Right lobe of liver (tissue), 6 donors: Measurements from ENCODE around the gene APBB1. TPM values are rescaled to one million over a fixed set of nuclear protein-coding genes. Genes with fewer than 3 reads are reported as not detected.

Experiments used
- ATAC-seq, 4 donors: fragments of 200-7000 bp; cut with Tn5 transposase; one replicate each; pipeline ENCODE4 v1.9.1; 2020; ENCODE audit warnings: mild to moderate bottlenecking in 4 of 4, moderate library complexity in 4 of 4
- DNase-seq, 3 donors: peaks; one replicate each; pipeline ENCODE4 v3.0.0-alpha.2; 2020
- H3K27ac ChIP-seq, 3 donors: fragments of 200-600 bp; one replicate each; pipeline ENCODE4 v1.8.0; 2022
- H3K27me3 ChIP-seq, 2 donors: fragments of 200-600 bp; one replicate each; pipeline ENCODE4 v1.8.0; 2022
- H3K36me3 ChIP-seq, 4 donors: fragments of 200-600 bp; sonication (generic) in 1 of 4; one replicate each; pipeline versions ENCODE4 v1.5.1 to v1.8.0; 2017 to 2022; ENCODE audit warnings: control low read depth in 1 of 4
- H3K4me1 ChIP-seq, 4 donors: fragments of 200-600 bp; sonication (generic) in 1 of 4; one replicate each; pipeline versions ENCODE4 v1.5.1 to v1.8.0; 2017 to 2022; ENCODE audit warnings: control low read depth in 1 of 4
- H3K4me3 ChIP-seq, 3 donors: fragments of 200-600 bp; one replicate each; pipeline ENCODE4 v1.8.0; 2022
- H3K9me3 ChIP-seq, 4 donors: fragments of 200-600 bp; sonication (generic) in 1 of 4; one replicate each; pipeline versions ENCODE4 v1.5.1 to v1.8.0; 2017 to 2022; ENCODE audit warnings: control low read depth in 1 of 4
- POLR2A ChIP-seq: fragments of 450-650 bp; IDR thresholded peaks from one replicate; pipeline ENCODE4 v1.6.1; 2017; ENCODE audit warnings: antibody characterized with exemption, mild to moderate bottlenecking
- WGBS: methylation state at CpG from one replicate; pipeline ENCODE4 v1.1.6; 2018; ENCODE audit warnings: low coverage, low lambda C conversion rate; ENCODE audit not compliant: insufficient coverage; ENCODE audit errors: missing lambda C conversion rate; 5-methylcytosine and 5-hydroxymethylcytosine counted together
- intact Hi-C, 2 donors: fragments of 100-400 bp; cut with DNase I; formaldehyde crosslinking; loops; one replicate each; pipeline versions ENCODE4 v1.11.2 to v1.14.1; 2022
- total RNA-seq, 6 experiments: library from RNA; depleted of rRNA in 2 of 6; stranded (reverse); fragments of >200 nt in 2 of 6; fragmentation: NEBNext Ultra II Directional in 3 of 6; extraction: Animal tissue kit (Norgen Biotek cat#: 25700) in 3 of 6; gene quantifications; one replicate each; pipeline versions ENCODE4 v1.1.0 to v1.2.4, GENCODE V29; 2016 to 2023
- TF ChIP-seq, protein P1 (sequence below), 4 donors: fragments of 200-600 bp in 3 of 4; fragments of 450-650 bp in 1 of 4; IDR thresholded peaks; one replicate each; pipeline versions ENCODE4 v1.5.1 to v1.8.0; 2016 to 2022; ENCODE audit warnings: antibody characterized with exemption in 4 of 4, mild to moderate bottlenecking in 2 of 4
- donor health status: DM: no; HTN: yes; CAD: no.
- donor health status: DM: no; HTN: no; CAD: no.
- donor health status: DM: no; HTN: no; CAD: no.
- donor health status: DM: no; HTN: yes; CAD: no.
- donor health status: DM: no; HTN: yes; CAD: no.

APBB1 gene
- total RNA-seq, 6 experiments from 2014 or later = 3.3 to 5.6 (median 3.8) TPM

DNA sequence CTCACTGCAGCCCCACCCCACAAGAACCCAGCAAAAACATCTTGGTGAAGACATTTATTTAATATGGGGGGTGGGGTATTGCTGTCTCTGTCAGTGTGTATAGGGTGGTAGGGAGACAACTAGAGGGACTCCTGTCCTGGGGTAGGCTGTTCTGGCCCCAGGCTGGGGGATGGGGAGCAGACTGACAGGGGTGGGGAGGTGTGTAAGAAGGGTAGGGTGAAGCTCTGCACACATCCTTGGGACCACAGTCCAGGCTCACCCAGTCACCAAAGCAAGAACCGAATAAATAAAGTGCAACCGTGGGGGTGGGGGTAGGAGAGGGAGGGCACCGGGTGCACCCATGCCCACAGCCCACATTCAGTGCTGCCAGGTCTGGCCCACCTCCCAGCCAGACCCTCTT is 29.7 kb upstream of the APBB1 start:
- no peak overlapping the region for H3K27ac ChIP-seq
- WGBS = 83% methylated on average over 1 of the region's 3 CpGs
- intact Hi-C loops = loop anchor here in 1 of 2 donors (10.0 kb wide), 1 partner anchor 74 kb away; no protein-coding TSS in a partner anchor
- ATAC-seq (no peak), DNase-seq (no peak)
- H3K27me3 ChIP-seq = no peaks in the 10 kb centered on the region
- H3K9me3 ChIP-seq = no peaks in the 10 kb centered on the region
- peaks cover 0 to 6% (median 2%) of the 10 kb centered on the region in 4 donors for H3K4me1 ChIP-seq
- no peak for TF ChIP-seq POLR2A
- TF ChIP-seq, protein P1, sequence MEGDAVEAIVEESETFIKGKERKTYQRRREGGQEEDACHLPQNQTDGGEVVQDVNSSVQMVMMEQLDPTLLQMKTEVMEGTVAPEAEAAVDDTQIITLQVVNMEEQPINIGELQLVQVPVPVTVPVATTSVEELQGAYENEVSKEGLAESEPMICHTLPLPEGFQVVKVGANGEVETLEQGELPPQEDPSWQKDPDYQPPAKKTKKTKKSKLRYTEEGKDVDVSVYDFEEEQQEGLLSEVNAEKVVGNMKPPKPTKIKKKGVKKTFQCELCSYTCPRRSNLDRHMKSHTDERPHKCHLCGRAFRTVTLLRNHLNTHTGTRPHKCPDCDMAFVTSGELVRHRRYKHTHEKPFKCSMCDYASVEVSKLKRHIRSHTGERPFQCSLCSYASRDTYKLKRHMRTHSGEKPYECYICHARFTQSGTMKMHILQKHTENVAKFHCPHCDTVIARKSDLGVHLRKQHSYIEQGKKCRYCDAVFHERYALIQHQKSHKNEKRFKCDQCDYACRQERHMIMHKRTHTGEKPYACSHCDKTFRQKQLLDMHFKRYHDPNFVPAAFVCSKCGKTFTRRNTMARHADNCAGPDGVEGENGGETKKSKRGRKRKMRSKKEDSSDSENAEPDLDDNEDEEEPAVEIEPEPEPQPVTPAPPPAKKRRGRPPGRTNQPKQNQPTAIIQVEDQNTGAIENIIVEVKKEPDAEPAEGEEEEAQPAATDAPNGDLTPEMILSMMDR (IDR thresholded peaks at IDR 0.05) = no peak
- H3K36me3 ChIP-seq = peaks cover 0 to 18% (median 7%) of the 10 kb centered on the region in 4 donors
- H3K4me3 ChIP-seq = no peak overlapping the region

- Histone ChIP-seq H3K36me3 (peaks cover 0 to 5% (median under 1%) of the 10 kb centered on the region in 4 donors), H3K27me3 (no peaks in the 10 kb centered on the region), H3K4me1 (peaks cover 0 to 31% (median 9%) of the 10 kb centered on the region in 4 donors), H3K9me3 (no peaks in the 10 kb centered on the region), H3K4me3 (peak overlapping the region in 1 of 3 donors; percentile 79), H3K27ac (peak overlapping the region; percentile 33 to 88 (median 87))
- peak; percentile 53 to 69 (median 61) for ATAC-seq
- DNase-seq = peak in 2 of 3 donors; percentile 72 to 74
- no peak for TF ChIP-seq POLR2A
- TF ChIP-seq, protein P1 (IDR thresholded peaks at IDR 0.05) = peak; percentile 80 to 90 (median 86)
- WGBS = 22% methylated on average over 5 of the region's 5 CpGs
- intact Hi-C loops = loop anchor here in 1 of 2 donors (10.0 kb wide), 1 partner anchor 69 kb away; no protein-coding TSS in a partner anchor
Observed at GRCh38 chr11:6443269-6444003, 24.5 kb upstream of the APBB1 start.

DNA sequence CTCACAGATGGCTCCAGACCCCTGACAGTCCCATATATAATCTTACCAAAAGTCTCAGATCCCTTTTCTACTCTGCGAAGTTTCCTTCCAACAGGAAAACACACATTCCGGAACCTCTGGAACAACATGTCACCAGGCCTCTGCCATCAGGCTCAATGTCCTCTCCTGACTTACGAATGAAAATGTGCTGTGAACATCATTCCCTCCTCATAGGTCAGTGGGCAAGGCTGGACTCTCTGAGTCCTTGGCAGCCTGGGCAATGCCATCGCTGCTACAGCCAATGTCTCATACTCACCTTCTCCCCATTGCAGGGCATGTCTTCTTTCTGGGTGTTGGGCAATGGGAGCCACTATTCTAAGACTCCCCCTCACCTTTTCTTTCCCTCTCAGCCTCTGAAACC is 23.5 kb upstream of the APBB1 start:
- H3K4me1 ChIP-seq = peaks cover 0 to 40% (median 9%) of the 10 kb centered on the region in 4 donors
- ATAC-seq (peak; percentile 3 to 42 (median 40)), DNase-seq (peak in 2 of 3 donors; percentile 69 to 78)
- no peaks in the 10 kb centered on the region for H3K9me3 ChIP-seq
- H3K4me3 ChIP-seq = peak overlapping the region in 2 of 3 donors; percentile 74 to 79
- no peaks in the 10 kb centered on the region for H3K27me3 ChIP-seq
- intact Hi-C loops = loop anchor here in 1 of 2 donors (10.0 kb wide), 1 partner anchor 68 kb away; no protein-coding TSS in a partner anchor
- TF ChIP-seq, protein P1 (IDR thresholded peaks at IDR 0.05) = no peak
- no peak for TF ChIP-seq POLR2A
- 40% methylated on average over 4 of the region's 4 CpGs for WGBS
- peaks cover 0 to 15% (median 3%) of the 10 kb centered on the region in 4 donors for H3K36me3 ChIP-seq
- peak overlapping the region; percentile 33 to 88 (median 87) for H3K27ac ChIP-seq

DNA sequence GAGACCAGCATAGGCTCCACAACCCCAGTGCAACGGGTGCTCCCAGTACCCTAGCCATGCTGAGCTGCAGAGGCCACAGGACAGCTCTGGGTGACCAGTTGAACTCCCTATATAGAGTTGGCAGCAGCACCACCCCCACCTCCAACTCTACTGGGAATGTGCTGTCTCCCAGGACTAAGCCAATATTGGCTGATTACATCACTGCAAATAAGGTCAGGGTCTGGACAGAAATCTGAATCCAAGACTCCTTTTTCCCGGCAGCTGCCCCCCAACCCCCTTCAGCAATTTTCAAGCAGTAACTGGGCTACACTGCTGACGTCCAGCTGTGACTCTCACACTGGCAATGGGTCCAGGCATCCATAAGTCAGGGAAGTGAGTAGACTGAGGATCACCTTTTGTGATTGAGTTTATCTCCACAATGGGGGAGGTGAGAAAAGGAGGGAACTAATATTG is 22.0 kb upstream of the APBB1 start, which contains the start of gene HPX:
Gene HPX, minus strand, starts transcription at position 82 of the 453 bp plus-strand sequence. Its CDS starts 24 bp downstream, at position 58.
- intact Hi-C loops = loop anchor here in 1 of 2 donors (10.0 kb wide), 1 partner anchor 66 kb away; no protein-coding TSS in a partner anchor
- Histone ChIP-seq H3K4me1 (peaks cover 0 to 55% (median 9%) of the 10 kb centered on the region in 4 donors), H3K27me3 (no peaks in the 10 kb centered on the region), H3K4me3 (peak within 1 kb of the TSS; percentile 62 to 79 (median 74)), H3K9me3 (no peaks in the 10 kb centered on the region), H3K36me3 (peaks cover 0 to 30% (median 10%) of the 10 kb centered on the region in 4 donors), H3K27ac (peak within 1 kb of the TSS; percentile 69 to 88 (median 87))
- ATAC-seq (peak; percentile 72 to 88 (median 76)), DNase-seq (peak; percentile 82 to 93 (median 90))
- TF ChIP-seq, protein P1 (IDR thresholded peaks at IDR 0.05) = no peak
- peak; percentile 97 for TF ChIP-seq POLR2A
- WGBS = 43% methylated on average over 1 of the region's 3 CpGs
